GM18861 (cell line): ENCODE results near the gene CAPZB.
"Not testable (repeated sequence)": the region's sequence is repeated elsewhere in the genome, so short reads cannot be mapped to it uniquely, and the experiment has no call there.

ENCODE experiments used
- ATAC-seq: cut with Tn5 transposase; IDR thresholded peaks from one replicate; pipeline ENCODE4 v1.9.1; 2021; ENCODE audit not compliant: unreplicated experiment

The CAPZB gene

DNA sequence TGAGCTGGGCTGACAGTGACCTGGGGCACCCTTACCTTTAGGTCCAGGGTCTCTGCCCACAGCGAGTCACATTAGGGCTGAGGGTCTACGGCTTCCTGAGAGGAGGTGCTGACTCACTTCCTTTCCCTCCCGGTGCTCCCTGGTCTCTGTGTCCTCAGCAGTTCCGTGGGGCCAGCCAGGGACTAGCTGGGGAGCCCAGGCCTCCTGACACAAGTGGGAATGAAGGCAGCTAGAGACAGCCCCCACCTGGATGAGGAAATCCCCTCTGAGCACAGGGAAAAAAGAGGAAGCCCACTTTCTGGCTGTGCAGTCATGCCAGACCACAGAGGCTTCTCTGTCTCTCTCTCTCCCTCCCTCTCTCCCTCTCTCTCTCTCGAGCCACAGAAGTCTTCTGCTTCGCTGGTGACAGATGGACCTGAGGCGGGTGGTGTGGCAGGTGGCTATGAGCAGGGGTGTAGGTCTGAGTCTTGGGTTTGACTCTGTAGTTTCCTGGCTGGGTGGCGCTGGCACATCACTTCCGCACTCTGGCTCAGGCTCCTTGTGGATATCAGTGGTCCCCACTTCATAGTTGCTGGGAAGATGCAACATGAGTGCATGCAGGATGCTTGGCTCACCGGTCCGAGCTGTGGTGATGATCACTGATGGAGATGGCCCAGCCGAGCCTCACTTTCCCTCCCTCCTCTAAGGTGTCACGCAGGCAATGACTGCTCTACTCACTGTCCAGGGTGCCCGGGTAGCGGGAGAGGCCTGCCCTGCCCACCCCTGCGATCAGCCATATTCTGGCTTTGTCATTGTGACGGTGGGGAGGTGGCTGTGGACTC, 169.8 kb downstream of the CAPZB start:
- no peak for ATAC-seq

DNA sequence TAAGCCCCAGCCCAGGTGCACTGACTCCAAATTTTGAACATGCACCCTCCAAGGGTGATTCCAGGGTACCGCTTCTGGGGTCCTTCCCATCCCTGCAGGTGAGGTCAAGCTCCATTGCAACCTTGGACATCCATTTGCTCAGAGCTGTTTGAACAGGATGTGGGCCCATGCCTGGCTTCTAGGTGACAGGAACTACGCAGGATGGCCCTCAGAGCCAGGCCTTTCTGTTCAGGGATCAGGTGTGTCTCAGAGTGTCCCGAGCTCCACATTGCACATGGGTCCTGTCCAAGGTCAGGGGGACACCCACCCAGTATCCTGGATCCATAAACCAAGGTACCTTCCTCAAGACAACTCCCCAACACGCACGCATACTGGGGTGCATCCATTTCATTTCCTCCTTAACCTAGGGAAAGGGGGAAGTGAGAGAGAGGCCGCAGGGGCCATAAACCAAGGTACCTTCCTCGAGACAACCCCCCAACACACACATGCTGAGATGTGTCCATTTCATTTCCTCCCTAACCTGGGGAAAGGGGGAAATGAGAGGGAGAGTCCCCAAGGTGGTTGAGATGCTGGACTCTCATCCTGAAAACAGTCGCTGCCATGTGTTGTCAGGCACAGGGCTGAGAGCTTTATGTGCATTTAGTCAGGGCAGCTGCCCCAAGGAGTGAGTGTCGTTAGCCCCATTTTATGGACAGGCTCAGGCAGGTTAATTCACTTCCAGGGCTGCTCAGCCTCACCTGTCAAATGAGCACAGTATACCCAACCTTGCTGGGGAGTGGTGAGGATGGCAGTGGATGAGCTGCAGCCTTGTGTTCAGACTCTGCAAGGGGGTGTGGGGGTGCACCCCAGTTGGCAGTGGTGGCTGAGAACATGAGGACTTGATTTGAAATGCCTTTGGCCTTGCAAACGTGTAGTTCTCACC, 171.1 kb downstream of the CAPZB start:
- no peak for ATAC-seq

DNA sequence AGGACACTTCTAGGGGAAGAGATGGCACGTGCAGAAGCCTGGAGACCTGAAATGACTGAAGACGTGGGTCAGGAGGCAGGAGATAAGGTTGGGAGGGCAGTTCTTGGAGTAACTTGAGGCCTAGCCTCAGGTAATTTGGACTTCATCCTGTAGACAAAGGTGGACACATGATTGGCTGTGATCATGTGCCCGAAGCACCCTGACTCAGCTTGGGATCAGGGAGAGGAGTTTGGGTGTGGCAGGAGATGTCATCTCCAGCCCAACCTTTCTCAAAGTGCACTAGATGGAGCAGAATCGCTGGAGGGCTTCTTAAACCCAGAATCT, 171.7 kb downstream of the CAPZB start:
- no peak for ATAC-seq

DNA sequence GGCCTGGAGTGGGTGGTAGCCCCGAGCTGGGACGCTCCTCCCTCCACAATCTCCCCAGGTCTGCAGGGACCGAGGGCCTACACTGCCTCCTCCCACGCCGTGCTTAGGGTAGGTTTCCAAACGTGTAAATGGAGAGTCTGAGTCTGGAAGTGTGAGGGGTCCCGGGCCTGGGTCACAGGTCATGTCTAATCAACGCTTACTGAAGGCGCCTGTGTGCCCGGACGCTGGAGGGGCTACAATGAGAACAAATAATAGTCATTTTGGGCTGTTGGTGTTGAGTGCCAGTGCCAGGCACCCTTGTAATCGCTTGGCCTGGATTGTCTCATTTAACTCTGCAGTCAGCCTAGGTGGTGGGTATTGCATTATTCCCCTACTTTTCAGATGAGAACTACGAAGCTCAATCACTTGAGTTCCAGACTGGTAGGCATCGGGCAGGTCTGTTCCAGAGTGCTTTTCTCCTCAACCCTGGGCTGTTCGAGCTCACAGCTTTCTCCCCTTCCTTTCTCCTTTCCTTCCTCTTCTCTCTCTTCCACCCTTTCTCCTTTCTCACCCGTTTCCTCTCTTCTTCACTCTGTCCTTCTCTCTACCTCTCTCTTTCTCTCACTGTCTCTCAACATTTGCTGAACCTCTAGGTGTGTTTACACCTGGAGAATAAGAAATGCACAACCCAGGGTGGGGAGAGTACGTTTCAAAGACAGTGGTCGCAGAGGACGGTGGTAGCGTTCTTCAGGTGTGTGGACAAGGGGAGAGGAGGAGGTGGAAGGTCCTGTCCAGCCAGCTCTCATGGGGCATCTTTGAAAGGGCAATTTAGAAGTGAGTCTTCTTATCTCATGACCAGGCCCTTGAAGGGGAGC, 172.3 kb downstream of the CAPZB start:
- no peak for ATAC-seq

DNA sequence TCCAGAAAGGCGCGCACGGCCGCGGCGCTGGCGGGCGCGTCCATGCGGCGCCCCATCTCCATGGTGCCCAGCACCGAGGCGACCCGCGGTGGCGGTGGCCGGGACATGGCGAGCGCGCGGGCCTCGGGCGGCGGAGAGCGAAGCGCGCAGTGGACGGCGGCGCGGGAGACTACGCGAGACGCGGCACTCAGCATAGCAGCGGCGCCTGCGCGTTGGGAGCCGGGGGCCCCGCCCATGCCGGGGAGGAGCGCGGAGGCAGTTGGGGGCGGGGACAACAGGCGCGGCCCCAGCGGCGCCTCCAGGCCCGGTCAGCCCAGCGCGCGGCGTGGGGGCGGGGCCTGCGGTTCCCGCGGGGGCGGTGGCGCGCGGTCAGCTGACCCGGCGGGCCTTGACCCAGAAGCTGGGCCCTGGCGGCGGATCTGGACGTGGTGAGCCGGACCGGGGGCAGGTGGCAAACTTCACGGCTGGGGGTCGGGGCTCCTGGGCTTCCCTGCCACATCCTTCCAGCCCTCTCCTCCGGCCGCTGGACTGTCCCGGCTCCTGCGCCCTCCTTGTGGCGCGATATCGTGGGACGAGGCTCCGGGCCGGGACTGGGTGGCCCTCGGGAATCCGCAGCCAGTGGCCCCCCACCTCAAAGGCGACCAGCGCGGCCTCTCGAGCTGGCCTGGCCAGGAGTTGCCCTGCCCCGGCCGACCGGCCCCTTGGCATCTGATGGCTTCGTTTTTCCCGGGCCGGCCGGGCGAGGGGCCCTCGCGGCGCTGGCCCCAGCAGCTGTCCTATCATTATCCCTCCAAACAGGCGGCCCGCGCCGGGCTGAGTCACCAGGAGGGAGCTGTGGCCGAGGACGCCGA, 173.2 kb downstream of the CAPZB start, which contains the start of the genes AKR7A2 and SLC66A1:
Gene AKR7A2 (minus strand): TSS at position 214 of the 851 bp plus-strand sequence. CDS start 20 bp downstream, at position 194.
Gene SLC66A1 (plus strand): TSS at position 396 of the 851 bp plus-strand sequence. CDS start 5,352 bp downstream, outside the sequence.
- peak; percentile 70 for ATAC-seq

DNA sequence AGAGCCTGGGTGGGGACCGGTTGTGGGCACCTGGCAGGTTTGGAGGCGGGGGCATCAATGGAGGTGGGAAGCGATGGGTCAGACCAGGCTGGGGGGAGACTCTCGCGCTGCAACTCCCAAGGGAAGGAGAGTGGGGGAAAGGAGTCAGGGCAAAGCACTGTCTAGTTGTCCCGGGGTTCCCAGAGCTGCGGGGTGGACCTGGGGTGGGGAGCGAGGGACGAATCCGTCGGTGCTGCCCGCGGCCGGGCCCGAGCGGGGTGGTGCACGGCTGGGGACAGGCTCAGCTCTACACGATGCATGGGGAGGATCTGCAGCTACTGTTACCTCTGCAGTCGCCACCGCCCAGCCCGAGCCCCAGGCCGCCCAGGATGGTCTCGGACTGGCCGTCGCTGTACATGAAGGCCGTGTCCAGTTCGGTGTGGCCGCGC, 173.8 kb downstream of the CAPZB start:
- no peak for ATAC-seq

DNA sequence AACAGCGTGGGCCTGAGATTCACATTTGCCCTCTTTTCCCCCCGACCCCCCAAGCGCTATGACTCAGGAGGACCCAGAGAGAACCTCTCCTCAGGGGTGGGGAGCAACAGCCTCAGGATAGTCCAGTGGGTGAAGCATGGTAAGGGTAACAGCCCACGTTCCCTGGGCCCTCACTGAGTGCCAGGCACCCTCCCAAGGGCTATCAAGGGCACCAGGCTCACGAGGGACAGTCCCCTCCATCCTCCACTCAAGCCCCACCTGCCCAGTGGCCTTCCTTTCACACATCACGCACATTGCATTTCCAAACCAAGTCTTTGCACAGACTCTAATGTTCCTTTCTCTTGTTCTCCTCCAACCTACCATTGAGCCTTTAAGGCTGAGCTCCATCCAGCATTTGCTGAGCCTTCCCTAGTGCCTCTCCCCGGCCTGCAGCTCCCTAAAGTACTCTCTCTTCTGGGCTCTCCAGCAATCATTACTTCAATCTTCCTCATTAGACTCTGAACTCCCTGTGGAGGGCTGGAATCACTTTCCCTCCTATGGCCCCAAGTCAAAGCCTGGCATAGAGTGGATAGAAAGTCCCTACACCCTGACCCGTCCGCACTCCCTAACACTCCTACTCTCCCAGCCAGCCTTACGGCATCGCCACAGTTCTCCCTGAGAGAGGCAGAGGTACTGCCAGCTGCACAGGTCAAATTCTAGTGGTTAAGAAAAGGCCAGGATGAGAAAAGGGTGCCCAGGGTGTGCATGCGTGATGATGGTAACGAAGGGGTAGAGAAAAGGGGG, 174.4 kb downstream of the CAPZB start:
- no peak for ATAC-seq

DNA sequence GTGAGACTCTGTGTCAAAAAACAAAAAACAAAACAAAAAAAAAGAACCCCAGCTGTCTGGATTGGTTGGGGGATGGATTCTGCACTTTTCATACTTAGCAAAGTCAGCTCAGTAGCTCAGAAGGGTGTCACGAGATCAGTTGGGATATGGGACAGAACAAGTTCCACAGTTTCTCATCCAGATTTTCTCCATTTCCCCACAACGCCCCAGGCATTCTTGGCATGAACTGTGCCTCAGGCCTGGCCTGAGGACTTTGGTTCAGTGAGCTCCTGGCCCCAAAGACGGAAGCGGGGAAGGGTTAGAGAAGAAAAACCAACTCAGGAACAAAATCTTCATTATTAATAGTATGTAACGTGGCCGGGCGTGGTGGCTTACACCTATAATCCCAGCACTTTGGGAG, 175.3 kb downstream of the CAPZB start:
- no peak for ATAC-seq

DNA sequence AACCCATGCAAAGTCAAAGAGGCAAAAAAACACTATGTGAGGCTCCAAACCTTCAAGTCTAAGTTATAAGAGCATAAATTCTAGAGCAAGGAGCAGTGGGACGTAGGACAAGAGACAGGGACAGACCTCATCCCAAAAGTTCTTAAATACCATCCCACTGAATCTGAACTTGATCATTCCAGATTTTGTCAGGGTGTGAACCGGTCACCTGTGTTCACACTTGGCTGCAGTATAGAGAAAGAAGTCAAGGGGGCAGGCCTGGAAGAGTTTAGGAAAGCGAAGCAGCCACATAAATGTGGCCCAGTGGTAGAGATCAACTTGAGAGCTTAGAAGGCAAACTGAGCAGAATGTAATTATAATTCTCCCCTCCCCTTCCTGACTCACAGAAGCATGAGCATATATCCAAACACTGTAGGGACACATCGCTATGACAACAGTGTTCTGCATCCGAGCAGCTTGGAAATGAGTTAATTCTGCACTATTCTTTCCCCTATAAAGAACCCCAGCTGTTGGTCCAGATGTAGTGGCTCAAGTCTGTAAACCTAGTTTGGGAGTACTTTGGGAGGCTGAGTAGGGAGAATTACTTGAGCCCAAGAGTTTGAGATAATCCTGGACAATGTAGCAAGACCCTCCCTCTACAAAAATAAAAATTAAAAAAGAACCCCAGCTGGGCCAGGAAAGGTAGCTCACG, 176.1 kb downstream of the CAPZB start:
- ATAC-seq, result no peak

DNA sequence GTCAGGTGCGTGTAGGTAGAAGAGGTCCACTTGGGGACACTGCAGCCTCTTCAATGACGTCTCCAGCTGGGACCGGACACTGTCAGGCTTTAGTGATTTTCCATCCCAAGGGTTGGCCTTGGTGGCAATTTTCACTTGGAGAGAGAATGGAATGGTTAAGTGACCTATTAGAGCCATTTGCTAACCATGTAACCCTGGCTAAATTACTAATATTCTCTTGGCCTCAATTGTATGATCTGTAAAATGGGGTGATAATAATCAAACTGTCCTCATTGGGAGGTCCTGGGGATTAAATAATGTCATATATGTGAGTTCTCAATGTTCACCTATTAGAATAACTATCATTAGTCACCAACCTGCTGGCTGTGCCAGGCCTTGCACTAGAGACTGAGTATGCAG, 176.8 kb downstream of the CAPZB start:
- ATAC-seq, result no peak

DNA sequence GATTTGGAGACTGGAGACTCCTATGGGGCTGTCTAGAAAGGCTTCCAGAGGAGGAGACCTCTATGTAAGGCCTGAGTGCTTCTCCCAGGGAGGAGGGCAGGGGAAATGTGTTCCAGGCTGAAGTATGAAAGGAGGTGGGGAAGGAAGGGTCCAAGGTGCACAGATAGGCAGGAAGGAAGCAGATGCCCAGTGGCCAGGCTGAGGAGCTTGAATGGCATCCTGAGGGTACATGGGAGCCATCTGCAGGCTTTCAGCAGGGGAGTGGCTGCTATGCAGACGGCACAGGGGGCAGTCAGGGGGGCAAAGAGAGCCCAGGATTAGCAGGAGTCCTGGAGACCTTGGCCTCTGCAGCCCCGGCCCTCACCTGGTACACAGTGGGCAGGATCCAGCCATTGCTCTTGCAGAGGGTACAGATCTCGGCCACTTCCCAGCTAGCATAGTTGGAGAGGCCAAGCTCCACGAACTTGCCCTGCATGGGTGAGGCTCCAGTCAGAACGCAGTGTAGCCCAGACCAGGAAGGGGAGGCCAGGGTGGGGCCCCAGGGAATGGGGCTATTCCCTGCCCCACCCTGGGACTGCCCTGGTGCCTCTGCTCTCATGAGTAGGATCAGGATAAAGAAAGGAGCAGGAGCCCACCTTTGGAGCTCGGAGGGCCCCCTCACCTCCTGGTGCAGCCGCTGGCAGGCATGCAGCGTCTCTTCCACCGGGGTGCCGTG, 177.4 kb downstream of the CAPZB start:
- no peak for ATAC-seq

DNA sequence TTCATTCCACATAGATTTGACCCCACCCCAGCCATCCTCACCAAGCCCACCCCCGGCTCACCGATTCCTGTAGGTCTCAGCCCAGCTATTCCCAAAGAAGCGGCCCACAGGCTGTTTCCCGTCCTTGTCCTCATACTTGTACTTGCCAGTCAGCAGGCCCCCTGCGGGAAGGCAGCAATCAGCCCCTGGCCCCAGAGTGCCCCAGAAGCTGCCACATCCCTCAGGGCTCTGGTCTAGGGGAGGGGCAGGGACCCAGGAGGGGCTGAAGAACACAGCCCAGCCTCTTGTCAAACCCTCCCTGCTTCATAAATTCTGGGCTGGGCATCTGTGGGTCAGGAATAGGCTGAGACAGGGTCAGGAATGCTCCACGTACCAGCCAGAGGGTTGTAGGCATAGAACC, 178.4 kb downstream of the CAPZB start:
- no peak for ATAC-seq

DNA sequence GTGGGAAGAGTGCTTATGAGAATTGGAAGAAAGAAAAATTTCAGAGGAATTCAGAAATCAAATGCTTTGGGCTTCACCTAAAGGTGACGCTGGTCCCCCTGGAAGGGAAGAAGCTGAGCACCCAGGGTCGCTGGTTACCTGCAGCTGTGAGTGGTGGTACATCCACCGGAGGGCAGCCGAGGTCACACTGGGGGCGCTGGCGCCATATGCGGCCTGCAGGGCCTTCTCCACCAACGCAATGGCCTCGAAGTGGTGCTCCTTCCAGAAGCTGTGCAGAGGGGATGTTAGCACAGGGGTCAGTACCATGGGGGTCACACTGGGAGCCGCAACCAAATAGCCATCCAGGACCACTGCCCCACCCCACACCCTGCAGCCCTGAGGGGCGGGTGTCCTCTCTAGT, 179.5 kb downstream of the CAPZB start:
- ATAC-seq, result no peak

DNA sequence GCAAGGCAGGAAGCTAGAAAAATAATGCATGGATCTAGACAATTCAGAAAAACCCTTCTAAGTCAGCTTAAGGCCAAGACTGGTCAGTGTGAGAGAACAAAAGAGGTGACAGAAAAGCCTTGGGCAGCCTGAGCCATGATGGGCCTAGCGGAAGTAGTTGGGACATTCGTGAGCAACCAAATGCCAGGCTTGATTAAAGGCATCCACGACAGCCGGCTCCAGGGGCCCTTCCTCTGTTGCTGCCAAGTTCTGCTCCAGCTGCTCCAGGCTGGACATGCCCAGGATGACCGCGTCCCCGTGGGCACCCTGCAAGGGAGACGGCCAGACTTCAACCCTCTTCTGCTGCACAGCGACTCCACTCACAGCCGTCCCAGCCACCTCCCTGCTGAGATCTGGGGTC, 181.3 kb downstream of the CAPZB start:
- not testable (repeated sequence) for ATAC-seq

DNA sequence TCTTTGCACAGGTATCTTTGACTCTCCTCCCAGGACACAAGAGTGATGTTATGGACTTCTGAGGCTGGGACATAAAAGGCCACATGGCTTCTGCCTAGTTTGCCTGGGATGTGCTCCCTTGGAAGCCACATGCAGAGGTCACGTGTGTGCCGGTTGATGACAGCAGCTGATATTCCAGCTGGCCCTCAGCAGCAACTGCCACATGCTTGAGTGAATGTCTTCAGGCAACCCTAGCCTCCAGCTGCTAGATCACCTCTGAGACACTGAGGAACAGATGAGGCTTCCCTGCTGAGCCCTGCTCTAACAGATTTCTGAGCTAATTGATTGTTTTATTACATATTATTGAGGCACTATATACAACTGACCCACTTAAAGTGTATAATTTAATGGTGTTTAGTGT, 185.1 kb downstream of the CAPZB start:
- no peak for ATAC-seq

DNA sequence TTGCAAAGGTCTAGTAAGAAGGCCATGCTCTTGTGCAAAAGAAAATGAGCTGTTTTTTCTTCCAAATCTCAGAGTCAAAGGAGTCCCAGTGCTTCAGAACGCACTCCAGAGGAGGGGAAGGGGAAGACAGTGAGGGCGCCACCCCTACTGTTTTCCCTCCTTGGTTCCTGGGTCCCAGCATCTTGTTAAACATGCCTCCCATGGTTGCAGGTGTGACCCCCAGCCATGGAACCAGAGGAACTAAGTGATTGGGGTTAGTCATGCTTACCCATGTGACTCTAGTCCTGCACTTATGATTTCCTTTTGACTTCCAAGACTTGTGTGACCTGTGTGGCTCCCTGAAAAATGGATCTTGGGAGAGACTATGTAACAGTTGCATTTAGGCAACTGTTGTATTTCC, 190.7 kb downstream of the CAPZB start:
- no peak for ATAC-seq

DNA sequence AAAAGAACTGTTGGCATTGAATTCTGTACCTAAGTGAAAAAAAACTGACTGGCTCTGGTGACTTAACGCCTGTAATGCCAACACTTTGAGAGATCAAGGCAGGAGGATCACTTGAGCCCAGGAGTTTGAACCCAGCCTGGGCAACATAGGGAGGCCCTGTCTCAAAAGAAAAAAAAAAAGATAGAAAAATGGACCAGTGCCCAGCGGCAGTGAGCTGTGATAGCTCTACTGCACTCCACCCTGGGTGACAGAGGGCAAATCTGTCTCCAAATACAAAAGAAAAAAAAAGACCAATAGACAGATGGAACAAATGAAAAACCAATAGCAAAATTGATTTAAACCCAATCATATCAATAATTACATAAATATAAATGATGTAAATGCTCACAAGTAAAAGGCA, 196.1 kb downstream of the CAPZB start:
- no peak for ATAC-seq
